DOHH2 (cell line): Measurements from ENCODE around the gene RABGAP1L.

Experiments used
- H3F3A ChIP-seq: fragments of 200-600 bp; sonication (generic), shearing (Covaris generic); 2 replicates; pipeline ENCODE4 v1.6.0; 2016; ENCODE audit warnings: antibody characterized with exemption, mild to moderate bottlenecking; ENCODE audit not compliant: control insufficient read depth, insufficient read depth
- H3K27ac ChIP-seq: fragments of 200-600 bp; sonication (generic); 2 replicates; pipeline ENCODE4 v1.5.1; 2014; ENCODE audit warnings: low read depth, mild to moderate bottlenecking, low read length, moderate library complexity
- H3K27me3 ChIP-seq: fragments of 200-600 bp; sonication (generic); 2 replicates; pipeline ENCODE4 v1.6.1; 2014; ENCODE audit warnings: mild to moderate bottlenecking, low read length, mixed read lengths; ENCODE audit not compliant: control insufficient read depth
- H3K36me3 ChIP-seq: fragments of 200-600 bp; sonication (generic); 2 replicates; pipeline ENCODE4 v1.6.1; 2014; ENCODE audit warnings: mild to moderate bottlenecking, low read length, moderate library complexity, mixed read lengths; ENCODE audit not compliant: control insufficient read depth
- H3K4me1 ChIP-seq: fragments of 200-600 bp; sonication (generic); 2 replicates; pipeline ENCODE4 v1.6.1; 2014; ENCODE audit warnings: mild to moderate bottlenecking, low read length, mixed read lengths; ENCODE audit not compliant: control insufficient read depth
- H3K4me2 ChIP-seq: fragments of 200-600 bp; sonication (generic); 2 replicates; pipeline ENCODE4 v1.6.0; 2014; ENCODE audit warnings: mild to moderate bottlenecking, low read length, moderate library complexity
- H3K4me3 ChIP-seq: fragments of 200-600 bp; sonication (generic); 2 replicates; pipeline ENCODE4 v1.5.1; 2014; ENCODE audit warnings: mild to moderate bottlenecking, low read length, mixed read lengths
- H3K79me2 ChIP-seq: fragments of 200-600 bp; sonication (generic); 2 replicates; pipeline ENCODE4 v1.6.1; 2014; ENCODE audit warnings: mild to moderate bottlenecking, low read length, mixed read lengths; ENCODE audit not compliant: control insufficient read depth
- H3K9me2 ChIP-seq: fragments of 200-600 bp; sonication (generic); replicated peaks from 2 replicates; pipeline ENCODE4 v1.6.1; 2014; ENCODE audit warnings: mild to moderate bottlenecking, low read length, mixed read lengths; ENCODE audit not compliant: control insufficient read depth
- H3K9me3 ChIP-seq: fragments of 200-600 bp; sonication (generic); 2 replicates; pipeline ENCODE4 v1.6.1; 2014; ENCODE audit warnings: antibody characterized with exemption, low read length, mixed read lengths; ENCODE audit not compliant: control insufficient read depth, insufficient read depth
- H4K20me1 ChIP-seq: fragments of 200-600 bp; sonication (generic); 2 replicates; pipeline ENCODE4 v1.6.0; 2014; ENCODE audit warnings: low read depth, mild to moderate bottlenecking, antibody characterized with exemption, low read length, moderate library complexity; ENCODE audit not compliant: control insufficient read depth, insufficient read depth
- EZH2phosphoT487 ChIP-seq: fragments of 200-600 bp; sonication (generic); IDR thresholded peaks from 2 replicates; pipeline ENCODE4 v1.6.1; 2017; ENCODE audit warnings: borderline replicate concordance, mild to moderate bottlenecking, antibody characterized with exemption, low read length, moderate library complexity, mixed read lengths
- TF ChIP-seq, protein P1 (sequence below): fragments of 200-600 bp; sonication (generic); IDR thresholded peaks from one replicate; pipeline ENCODE4 v1.5.1; 2014; ENCODE audit warnings: antibody characterized with exemption, mild to moderate bottlenecking, low read depth, low read length; ENCODE audit not compliant: poor library complexity, severe bottlenecking

RABGAP1L gene

DNA sequence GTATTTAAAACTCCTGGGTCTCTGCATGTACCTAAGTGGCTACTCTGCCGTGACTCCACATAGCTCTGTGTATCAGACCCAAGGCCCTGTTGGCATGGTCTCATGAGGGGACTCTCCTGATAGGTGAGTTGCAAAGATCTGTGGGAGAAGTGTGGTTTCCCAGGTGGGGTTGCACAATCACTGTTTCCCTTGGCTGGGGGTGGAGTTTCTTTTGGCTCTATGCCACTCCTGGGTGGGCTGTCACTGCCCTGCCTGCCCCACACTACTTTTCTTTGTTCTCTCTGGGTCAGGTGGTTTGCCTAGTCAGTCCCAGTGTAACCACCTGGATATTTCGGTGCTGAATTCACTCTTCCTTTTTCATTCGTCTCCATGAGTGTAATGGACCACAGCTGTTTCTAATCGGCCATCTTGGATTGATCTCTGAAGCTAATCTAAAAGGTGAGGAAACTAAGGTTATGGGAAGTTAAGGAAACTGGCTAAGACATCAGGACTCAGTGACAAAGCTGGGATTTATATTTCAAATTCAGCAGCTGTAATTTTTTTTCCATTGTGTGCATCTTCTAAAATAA, 743.3 kb downstream of the RABGAP1L start:
- H3K27me3 ChIP-seq, result no peaks in the 10 kb centered on the region
- H3K4me1 ChIP-seq, result no peaks in the 10 kb centered on the region
- H3K9me3 ChIP-seq, result no peaks in the 10 kb centered on the region; the same call in 1 of the 2 replicates
- no peak overlapping the region for H3K27ac ChIP-seq
- no peak overlapping the region for H3K4me3 ChIP-seq
- H3K4me2 ChIP-seq, result no peak overlapping the region
- H3K9me2 ChIP-seq, result no peaks in the 10 kb centered on the region
- H3F3A ChIP-seq, result no peaks in the 10 kb centered on the region
- H4K20me1 ChIP-seq, result no peaks in the 10 kb centered on the region
- TF ChIP-seq EZH2phosphoT487, result no peak
- TF ChIP-seq, protein P1, sequence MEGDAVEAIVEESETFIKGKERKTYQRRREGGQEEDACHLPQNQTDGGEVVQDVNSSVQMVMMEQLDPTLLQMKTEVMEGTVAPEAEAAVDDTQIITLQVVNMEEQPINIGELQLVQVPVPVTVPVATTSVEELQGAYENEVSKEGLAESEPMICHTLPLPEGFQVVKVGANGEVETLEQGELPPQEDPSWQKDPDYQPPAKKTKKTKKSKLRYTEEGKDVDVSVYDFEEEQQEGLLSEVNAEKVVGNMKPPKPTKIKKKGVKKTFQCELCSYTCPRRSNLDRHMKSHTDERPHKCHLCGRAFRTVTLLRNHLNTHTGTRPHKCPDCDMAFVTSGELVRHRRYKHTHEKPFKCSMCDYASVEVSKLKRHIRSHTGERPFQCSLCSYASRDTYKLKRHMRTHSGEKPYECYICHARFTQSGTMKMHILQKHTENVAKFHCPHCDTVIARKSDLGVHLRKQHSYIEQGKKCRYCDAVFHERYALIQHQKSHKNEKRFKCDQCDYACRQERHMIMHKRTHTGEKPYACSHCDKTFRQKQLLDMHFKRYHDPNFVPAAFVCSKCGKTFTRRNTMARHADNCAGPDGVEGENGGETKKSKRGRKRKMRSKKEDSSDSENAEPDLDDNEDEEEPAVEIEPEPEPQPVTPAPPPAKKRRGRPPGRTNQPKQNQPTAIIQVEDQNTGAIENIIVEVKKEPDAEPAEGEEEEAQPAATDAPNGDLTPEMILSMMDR, result no peak
- peaks cover 5% of the 10 kb centered on the region; the same call in 1 of the 2 replicates for H3K79me2 ChIP-seq
- H3K36me3 ChIP-seq, result peaks cover 41% of the 10 kb centered on the region

DNA sequence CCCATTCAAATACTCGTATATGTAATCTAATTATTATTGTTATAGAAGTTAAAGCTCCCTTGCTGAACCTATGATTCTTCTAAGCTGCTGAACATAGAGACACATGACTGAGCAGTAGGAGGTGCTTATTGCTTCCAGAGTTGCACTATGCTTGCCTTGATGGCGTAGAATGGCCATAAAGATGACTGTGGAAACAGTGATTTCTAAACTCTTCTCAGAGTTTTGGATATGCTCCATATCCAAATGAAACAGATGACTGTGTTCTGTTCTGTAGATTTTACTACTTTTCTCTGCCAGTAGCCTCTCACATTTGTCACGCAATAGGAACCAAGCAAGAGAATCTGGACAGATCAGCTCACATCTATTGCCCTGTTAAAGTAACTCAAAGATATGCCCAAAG, 752.3 kb downstream of the RABGAP1L start:
- H3K9me3 ChIP-seq, result no peaks in the 10 kb centered on the region
- no peak overlapping the region for H3K27ac ChIP-seq
- H3K4me1 ChIP-seq, result 0 out of 2 replicates have a peak, but pooled peaks cover 3% of the 10 kb centered on the region
- H3K4me2 ChIP-seq, result no peak overlapping the region
- H3K79me2 ChIP-seq, result 0 out of 2 replicates have a peak, but pooled peaks cover 3% of the 10 kb centered on the region
- H3K9me2 ChIP-seq, result no peaks in the 10 kb centered on the region
- H3K4me3 ChIP-seq, result no peak overlapping the region
- no peaks in the 10 kb centered on the region; the same call in 1 of the 2 replicates for H3F3A ChIP-seq
- no peak for TF ChIP-seq EZH2phosphoT487
- TF ChIP-seq, protein P1, result no peak
- no peaks in the 10 kb centered on the region for H4K20me1 ChIP-seq
- no peaks in the 10 kb centered on the region for H3K27me3 ChIP-seq
- H3K36me3 ChIP-seq, result peaks cover 10% of the 10 kb centered on the region

DNA sequence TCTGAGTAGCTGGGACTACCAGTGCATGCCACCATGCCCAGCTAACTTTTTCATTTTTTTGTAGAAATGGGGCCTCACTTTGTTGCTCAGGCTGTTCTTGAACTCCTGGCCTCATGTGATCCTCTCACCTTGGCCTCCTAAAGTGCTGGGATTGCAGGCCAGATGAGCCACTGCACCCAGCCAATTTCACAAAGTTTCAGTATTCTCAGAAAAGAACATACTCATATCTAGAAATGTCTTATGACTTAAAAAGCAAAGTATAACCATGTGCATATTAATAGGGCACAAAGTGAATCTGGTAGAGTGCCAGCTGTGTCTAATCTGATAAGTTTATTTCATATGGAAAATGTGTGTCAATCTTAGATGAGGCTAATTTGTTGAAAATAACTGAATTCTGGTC, 752.9 kb downstream of the RABGAP1L start:
- Histone ChIP-seq H3K36me3 (peaks cover 11% of the 10 kb centered on the region), H3K4me2 (no peak overlapping the region), H4K20me1 (no peaks in the 10 kb centered on the region), H3K9me2 (no peaks in the 10 kb centered on the region), H3K79me2 (0 out of 2 replicates have a peak, but pooled peaks cover 3% of the 10 kb centered on the region), H3K27me3 (no peaks in the 10 kb centered on the region), H3K4me3 (no peak overlapping the region), H3K27ac (no peak overlapping the region), H3K9me3 (no peaks in the 10 kb centered on the region), H3K4me1 (0 out of 2 replicates have a peak, but pooled peaks cover 3% of the 10 kb centered on the region), H3F3A (no peaks in the 10 kb centered on the region; the same call in 1 of the 2 replicates)
- no peak for TF ChIP-seq EZH2phosphoT487
- TF ChIP-seq, protein P1, result no peak
